ENCODE data around the gene COL5A2. TPM values are rescaled to one million over a fixed set of nuclear protein-coding genes. Genes with fewer than 3 reads are reported as not detected.

The COL5A2 gene
- total and polyA plus RNA-seq, 2 donors (not counting 3 experiments of a cell fraction or from before 2014, with no cell fraction given), result 47.4 to 123 TPM

GRCh38 chr2:189056200-189057106 is 123.1 kb downstream of the COL5A2 start:
- TF ChIP-seq FOS (IDR thresholded peaks at IDR 0.05; ENCODE audit: borderline replicate concordance, insufficient read depth, low read length) (no peak), POLR2A (IDR thresholded peaks at IDR 0.05; ENCODE audit: low read depth, low read length) (no peak), JUN (IDR thresholded peaks at IDR 0.05; ENCODE audit: borderline replicate concordance, insufficient read depth, insufficient read length, low read depth) (no peak), CTCF (IDR thresholded peaks at IDR 0.05; ENCODE audit: extremely low read depth in 1 of 2, insufficient read depth in 1 of 2, low read depth in 1 of 2, low read length in 2 of 2) (no peak), MYC (IDR thresholded peaks at IDR 0.05; ENCODE audit: low read depth, low read length) (no peak), GATA2 (IDR thresholded peaks at IDR 0.05; ENCODE audit: insufficient read depth, insufficient read length, low read depth, low read length) (no peak), POLR2AphosphoS5 (IDR thresholded peaks at IDR 0.05; ENCODE audit: insufficient read depth, low read depth, low read length) (no peak), EZH2 (IDR thresholded peaks at IDR 0.05; ENCODE audit: borderline replicate concordance, low read depth, low read length, severe bottlenecking) (no peak), MAX (IDR thresholded peaks at IDR 0.05; ENCODE audit: insufficient read depth, insufficient read length) (no peak)
- no peak overlapping the region for H2AFZ ChIP-seq (ENCODE audit: low read depth, low read length)
- FAIRE-seq (no peak), DNase-seq (ENCODE audit: low read depth, low spot score) (no peak)
- no peak overlapping the region for H3K9ac ChIP-seq (replicated peaks; ENCODE audit: extremely low read depth, insufficient read depth, low read length)
- no peak overlapping the region for H3K4me3 ChIP-seq (replicated peaks in 1 of 3; ENCODE audit: insufficient read depth in 1 of 3, low read depth in 1 of 3, low read length in 3 of 3)
- H3K4me1 ChIP-seq (ENCODE audit: control insufficient read depth, extremely low read depth, insufficient read depth, low read length), result no peaks in the 10 kb centered on the region
- intact Hi-C loops (cut with micrococcal nuclease), result no loop called here
- no peaks in the 10 kb centered on the region for H3K9me3 ChIP-seq (replicated peaks; ENCODE audit: control insufficient read depth, insufficient read depth, low read length)
- CTCF ChIA-PET, result interaction anchor here (1.1 kb wide), 1 partner anchor 14 kb away, joined by 3 read pairs; no protein-coding TSS in a partner anchor
- no peaks in the 10 kb centered on the region for H3K79me2 ChIP-seq (ENCODE audit: control insufficient read depth, insufficient read depth, low read length)
- H3K36me3 ChIP-seq (ENCODE audit: control insufficient read depth in 2 of 2, extremely low read depth in 1 of 2, insufficient read depth in 2 of 2, low read length in 2 of 2), result peaks cover 3 to 15% of the 10 kb centered on the region in 2 experiments
- H3K27me3 ChIP-seq (ENCODE audit: control insufficient read depth in 2 of 2, insufficient read depth in 2 of 2, low read length in 2 of 2), result no peaks in the 10 kb centered on the region
- peaks cover 2% of the 10 kb centered on the region for H3K9me1 ChIP-seq (replicated peaks; ENCODE audit: control insufficient read depth, extremely low read depth, insufficient read depth, low read length)
- no peaks in the 10 kb centered on the region for H4K20me1 ChIP-seq (replicated peaks; ENCODE audit: control insufficient read depth, extremely low read depth, insufficient read depth, low read length)
- H3K27ac ChIP-seq (ENCODE audit: insufficient read depth, low read depth, low read length), result no peak overlapping the region
- H3K4me2 ChIP-seq (ENCODE audit: insufficient read depth, low read length), result no peak overlapping the region
- POLR2A ChIA-PET, result no interaction called here
- dilution Hi-C loops (cut with MboI; ENCODE audit: extremely low pct_ligation_motif_present, low sequenced_read_pairs), result no loop called here
- no TSS peak for BruUV-seq (replicated peaks)

Data from endothelial cell of umbilical vein (primary cell).